Measurements from ENCODE around the gene NR1D1. TPM values are rescaled to one million over a fixed set of nuclear protein-coding genes. Genes with fewer than 3 reads are reported as not detected.

The NR1D1 gene
- total RNA-seq, 1 experiment from 2014 or later, result 63.7 TPM

DNA sequence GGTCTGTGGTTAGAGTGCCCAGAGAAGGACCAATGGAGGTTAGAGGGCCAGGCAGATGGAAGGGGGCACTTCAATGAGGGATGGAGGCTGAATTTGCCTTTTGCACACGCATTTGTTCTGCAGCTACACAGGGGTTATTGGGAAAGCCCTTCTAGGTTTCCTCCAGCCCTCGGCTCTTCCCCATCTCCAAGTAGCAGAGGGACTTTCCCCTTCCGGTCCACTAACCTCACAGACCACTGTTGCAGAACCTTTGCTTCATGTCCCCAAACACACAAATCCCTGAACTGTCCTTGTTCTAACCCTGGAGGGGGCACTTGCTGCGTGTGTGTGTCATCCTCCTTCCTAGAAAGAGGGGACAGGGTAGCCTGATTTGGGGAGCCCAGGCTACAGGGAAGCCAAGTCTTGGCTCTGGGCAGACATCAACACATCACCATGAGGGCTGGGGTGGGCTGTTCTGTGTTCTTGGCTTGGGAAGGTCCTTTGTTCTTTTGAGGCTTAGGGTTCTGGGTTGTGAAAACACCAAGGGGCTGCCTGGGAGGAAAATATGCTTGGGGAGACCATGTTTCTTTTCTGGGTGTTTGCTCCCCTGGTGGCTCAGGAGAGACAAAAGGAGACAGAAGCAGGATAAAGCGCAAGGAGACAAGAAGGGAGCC is 7.3 kb upstream of the NR1D1 start:
- Histone ChIP-seq H3K4me2 (ENCODE audit: low read length) (peak overlapping the region; percentile 60), H3K9ac (ENCODE audit: low read length) (peak overlapping the region; percentile 51), H3K79me2 (ENCODE audit: insufficient read depth, low read length) (no peaks in the 10 kb centered on the region), H3K9me2 (ENCODE audit: insufficient read depth) (no peaks in the 10 kb centered on the region), H3K9me3 (ENCODE audit: control insufficient read depth in 1 of 2, insufficient read depth in 1 of 2, low read depth in 1 of 2, low read length in 2 of 2) (no peaks in the 10 kb centered on the region), H3K4me3 (replicated peaks in 1 of 2; ENCODE audit: low read depth in 1 of 2, low read length in 2 of 2) (no peak overlapping the region), H3K4me1 (ENCODE audit: control insufficient read depth in 1 of 2, insufficient read depth in 2 of 2, low read length in 2 of 2) (peaks cover 63 to 89% of the 10 kb centered on the region in 2 experiments), H3K27me3 (ENCODE audit: insufficient read depth, low read length) (no peaks in the 10 kb centered on the region), H2AFZ (ENCODE audit: low read depth, low read length, poor library complexity, severe bottlenecking) (no peak overlapping the region), H4K20me1 (ENCODE audit: insufficient read depth) (no peaks in the 10 kb centered on the region), H3K36me3 (ENCODE audit: control insufficient read depth in 1 of 2, insufficient read depth in 2 of 2, low read length in 2 of 2) (no peaks in the 10 kb centered on the region), H3K27ac (ENCODE audit: low read depth, low read length) (peak overlapping the region; percentile 8; the same call in 1 of the 2 replicates)
- BruUV-seq (replicated peaks), result TSS peak; percentile 65
- CTCF ChIA-PET, result no interaction called here
- POLR2A ChIA-PET, result interaction anchor here (8.1 kb wide), 1 partner anchor 8 kb away, joined by 160 read pairs; the partner anchor contains the start of gene NR1D1
- TF ChIP-seq RAD21 (IDR thresholded peaks at IDR 0.05; ENCODE audit: low read depth) (no peak), ZNF274 (IDR thresholded peaks at IDR 0.05; ENCODE audit: low read depth, low read length) (no peak), POLR2AphosphoS5 (IDR thresholded peaks at IDR 0.05; ENCODE audit: low read depth, low read length) (no peak), ELF1 (IDR thresholded peaks at IDR 0.05; ENCODE audit: borderline replicate concordance, low read depth) (no peak), ZFX (IDR thresholded peaks at IDR 0.05) (no peak), CTCF (IDR thresholded peaks at IDR 0.05 in 2 of 3, conservative IDR thresholded peaks at IDR 0.05 in 1 of 3; ENCODE audit: borderline replicate concordance in 1 of 3, insufficient read depth in 1 of 3, low read depth in 2 of 3, low read length in 2 of 3) (0 out of 6 replicates have a peak, but pooled peaks of 1 of the 3 experiments have one; percentile 7)
- TF ChIP-seq, protein P1, sequence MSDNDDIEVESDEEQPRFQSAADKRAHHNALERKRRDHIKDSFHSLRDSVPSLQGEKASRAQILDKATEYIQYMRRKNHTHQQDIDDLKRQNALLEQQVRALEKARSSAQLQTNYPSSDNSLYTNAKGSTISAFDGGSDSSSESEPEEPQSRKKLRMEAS (IDR thresholded peaks at IDR 0.05), result no peak
- intact Hi-C loops (cut with micrococcal nuclease), result no loop called here
- peak; percentile 2; the same call in 1 of the 2 replicates for ATAC-seq
- RAD21 ChIA-PET (ENCODE audit: low non-redundant PET in 1 of 2, low total read pairs in 2 of 2, uncharacterized antibody in 2 of 2, unreplicated experiment in 2 of 2), result interaction anchor here in 1 of 2 experiments (0.6 kb wide), 1 partner anchor 16 kb away, joined by 4 read pairs; no protein-coding TSS in a partner anchor
- no peak for DNase-seq (ENCODE audit: low read depth, low spot score)
